GM18502 (cell line): ENCODE measurements around the gene RNF115.
A peak's percentile ranks its signal among the peaks of the same experiment; 100 is the strongest.

Source experiments
- ATAC-seq: cut with Tn5 transposase; IDR thresholded peaks from one replicate; pipeline ENCODE4 v1.9.1; 2021; ENCODE audit warnings: mild to moderate bottlenecking; ENCODE audit not compliant: unreplicated experiment, poor library complexity

Gene RNF115

GRCh38 chr1:145707183-145707867 is 116.6 kb downstream of the RNF115 start, which contains the start of gene PDZK1:
Gene PDZK1, minus strand, starts transcription at chr1:145707368. Its CDS starts 19,347 bp downstream, at chr1:145688021.
- no peak for ATAC-seq

GRCh38 chr1:145706086-145706664 is 117.7 kb downstream of the RNF115 start:
- ATAC-seq, result no peak

- no peak for ATAC-seq
Measured at GRCh38 chr1:145705622-145706021, 118.3 kb downstream of the RNF115 start.

DNA sequence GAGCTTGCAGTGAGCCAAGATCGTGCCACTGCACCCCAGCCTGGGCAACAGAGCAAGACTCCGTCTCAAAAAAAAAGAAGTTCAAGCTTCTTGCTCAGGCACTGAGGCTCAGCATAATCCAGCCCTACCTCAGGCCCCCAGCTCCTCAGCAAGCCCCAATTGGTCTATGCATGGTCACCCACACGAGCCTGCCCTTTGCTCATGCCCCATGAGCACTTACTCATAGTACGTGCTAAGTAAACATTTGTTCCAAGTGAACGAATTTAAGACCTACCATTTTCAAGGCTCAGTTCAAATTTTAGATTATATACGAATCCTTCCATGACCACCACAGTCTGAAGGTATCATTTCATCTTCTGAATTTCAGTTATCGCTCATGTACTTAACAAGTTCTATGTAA is 121.1 kb downstream of the RNF115 start:
- no peak for ATAC-seq

DNA sequence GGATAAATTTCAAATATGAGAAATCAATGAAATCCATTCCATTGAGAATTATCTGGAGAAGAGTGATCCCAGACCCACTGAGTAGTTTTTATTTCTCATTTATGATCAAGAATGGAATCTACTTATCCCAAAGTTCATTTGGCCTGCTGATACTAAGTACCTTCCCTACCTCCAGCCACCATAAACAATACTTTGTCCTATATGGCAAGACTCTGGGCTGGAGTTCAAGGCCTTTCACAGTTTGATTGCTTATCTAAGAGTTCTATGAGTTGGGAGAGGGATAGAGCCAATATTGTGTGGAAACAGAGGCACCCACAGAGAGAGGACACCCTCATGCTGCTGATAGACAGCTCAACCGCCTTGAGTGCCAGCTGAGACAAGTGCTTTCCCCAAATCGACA is 121.8 kb downstream of the RNF115 start:
- no peak for ATAC-seq

GRCh38 chr1:145701306-145701862 is 122.5 kb downstream of the RNF115 start:
- ATAC-seq, result no peak

GRCh38 chr1:145696630-145696960 is 127.3 kb downstream of the RNF115 start:
- no peak for ATAC-seq

DNA sequence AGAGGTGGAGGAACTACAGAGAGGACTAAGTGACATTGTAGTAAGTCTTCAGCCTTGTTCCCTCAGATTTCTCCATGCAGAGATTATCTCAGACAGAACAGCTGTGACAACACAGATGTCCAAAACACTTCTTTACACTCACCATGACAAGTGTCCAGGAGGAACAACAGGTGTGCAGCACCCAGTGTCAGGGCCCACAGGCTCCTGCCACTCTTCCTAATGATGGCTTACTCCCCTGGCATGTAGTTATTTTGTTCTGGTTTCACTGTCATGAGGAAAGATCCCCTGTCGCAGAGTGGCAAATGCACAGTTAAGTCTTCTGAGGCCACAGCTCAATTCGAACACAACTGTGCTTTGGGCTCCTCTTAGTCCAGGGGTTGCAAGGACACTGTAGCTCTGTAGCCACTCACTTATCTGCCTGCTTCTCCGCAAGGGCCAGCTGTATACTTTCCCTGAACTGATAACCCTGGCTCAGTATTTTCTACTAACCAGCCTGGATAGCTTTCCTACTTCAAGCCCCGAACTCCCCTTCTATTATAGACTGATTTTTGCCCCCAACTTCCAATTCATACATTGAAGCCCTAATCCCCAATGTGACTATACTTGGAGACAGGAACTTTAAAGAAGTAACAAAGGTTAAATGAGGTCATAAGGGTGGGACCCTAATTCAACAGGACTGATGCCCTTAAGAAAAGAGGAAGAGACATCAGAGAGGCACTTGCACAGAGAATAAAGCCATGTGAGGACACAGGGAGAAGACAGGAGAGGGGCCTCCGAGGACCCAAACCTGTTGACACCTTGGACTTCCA is 127.9 kb downstream of the RNF115 start:
- ATAC-seq, result no peak

- ATAC-seq, result no peak
Measured at GRCh38 chr1:145692785-145693443, 131.0 kb downstream of the RNF115 start.

- ATAC-seq, result peak; percentile 86
Measured at GRCh38 chr1:145690587-145691558, 133.0 kb downstream of the RNF115 start.

- ATAC-seq, result no peak
Measured at GRCh38 chr1:145689922-145690321, 134.0 kb downstream of the RNF115 start.

- ATAC-seq, result no peak
Measured at GRCh38 chr1:145688924-145689323, 135.0 kb downstream of the RNF115 start.
